ENCODE measurements around the gene AUTS2. TPM values are rescaled to one million over a fixed set of nuclear protein-coding genes. Genes with fewer than 3 reads are reported as not detected.

The AUTS2 gene
- total and polyA plus RNA-seq, 4 donors, result 4.9 to 24.4 (median 7.0) TPM

GRCh38 chr7:69949122-69949521 lies 350.8 kb downstream of the AUTS2 start:
- Histone ChIP-seq H3K4me1 (ENCODE audit: control insufficient read depth in 4 of 4, insufficient read depth in 4 of 4, low read length in 3 of 4) (no peaks in the 10 kb centered on the region), H3K4me3 (ENCODE audit: low read depth in 1 of 3, low read length in 3 of 3) (no peak overlapping the region), H3K27ac (ENCODE audit: low read depth in 1 of 2, low read length in 2 of 2) (no peak overlapping the region), H3K27me3 (ENCODE audit: control insufficient read depth in 4 of 4, insufficient read depth in 4 of 4, low read length in 3 of 4) (no peaks in the 10 kb centered on the region), H3K36me3 (ENCODE audit: control insufficient read depth in 4 of 4, insufficient read depth in 3 of 4, low read depth in 1 of 4, low read length in 3 of 4) (no peaks in the 10 kb centered on the region), H3K9ac (ENCODE audit: low read depth in 1 of 2, low read length in 2 of 2) (no peak overlapping the region), H3K9me3 (ENCODE audit: control insufficient read depth in 4 of 4, low read length in 3 of 4) (no peaks in the 10 kb centered on the region)
- TF ChIP-seq EGR1 (IDR thresholded peaks at IDR 0.05; ENCODE audit: low read depth in 2 of 2), result no peak
- TF ChIP-seq GABPA (IDR thresholded peaks at IDR 0.05 in 1 of 2, conservative IDR thresholded peaks at IDR 0.05 in 1 of 2), result no peak
- TF ChIP-seq FOXA2 (IDR thresholded peaks at IDR 0.05), result no peak
- TF ChIP-seq JUND (IDR thresholded peaks at IDR 0.05), result no peak
- TF ChIP-seq SP1 (IDR thresholded peaks at IDR 0.05), result no peak
- no peak for TF ChIP-seq REST (IDR thresholded peaks at IDR 0.05)
- no peak for TF ChIP-seq NR2F2 (IDR thresholded peaks at IDR 0.05)
- no peak for TF ChIP-seq MAX (IDR thresholded peaks at IDR 0.05)
- no peak for TF ChIP-seq RAD21 (IDR thresholded peaks at IDR 0.05)
- no peak for TF ChIP-seq TAF1 (conservative IDR thresholded peaks at IDR 0.05)
- TF ChIP-seq FOXA1 (IDR thresholded peaks at IDR 0.05), result no peak
- no peak for TF ChIP-seq HNF4G (IDR thresholded peaks at IDR 0.05)
- TF ChIP-seq RXRA (IDR thresholded peaks at IDR 0.05), result no peak
- no peak for TF ChIP-seq ZBTB33 (IDR thresholded peaks at IDR 0.05)
- DNase-seq (ENCODE audit: low spot score), result no peak
- WGBS, result 82% methylated on average over 2 of the region's 2 CpGs

GRCh38 chr7:69951458-69951857 lies 353.2 kb downstream of the AUTS2 start:
- Histone ChIP-seq H3K36me3 (ENCODE audit: control insufficient read depth in 4 of 4, insufficient read depth in 3 of 4, low read depth in 1 of 4, low read length in 3 of 4) (no peaks in the 10 kb centered on the region), H3K4me1 (ENCODE audit: control insufficient read depth in 4 of 4, insufficient read depth in 4 of 4, low read length in 3 of 4) (no peaks in the 10 kb centered on the region), H3K27ac (ENCODE audit: low read depth in 1 of 2, low read length in 2 of 2) (no peak overlapping the region), H3K9me3 (ENCODE audit: control insufficient read depth in 4 of 4, low read length in 3 of 4) (no peaks in the 10 kb centered on the region), H3K27me3 (ENCODE audit: control insufficient read depth in 4 of 4, insufficient read depth in 4 of 4, low read length in 3 of 4) (no peaks in the 10 kb centered on the region), H3K4me3 (ENCODE audit: low read depth in 1 of 3, low read length in 3 of 3) (no peak overlapping the region), H3K9ac (ENCODE audit: low read depth in 1 of 2, low read length in 2 of 2) (no peak overlapping the region)
- no peak for DNase-seq (ENCODE audit: low spot score)
- 94% methylated on average over 3 of the region's 3 CpGs for WGBS
- TF ChIP-seq RXRA (IDR thresholded peaks at IDR 0.05), result no peak
- no peak for TF ChIP-seq HNF4A (conservative IDR thresholded peaks at IDR 0.05)
- no peak for TF ChIP-seq JUND (IDR thresholded peaks at IDR 0.05)
- no peak for TF ChIP-seq CTCF (IDR thresholded peaks at IDR 0.05; ENCODE audit: low read depth, low read length, missing input control)
- TF ChIP-seq RAD21 (IDR thresholded peaks at IDR 0.05), result no peak
- no peak for TF ChIP-seq ZBTB33 (IDR thresholded peaks at IDR 0.05)
- TF ChIP-seq FOXA2 (IDR thresholded peaks at IDR 0.05), result no peak
- TF ChIP-seq ATF3 (IDR thresholded peaks at IDR 0.05), result no peak
- no peak for TF ChIP-seq NR2F2 (IDR thresholded peaks at IDR 0.05)
- no peak for TF ChIP-seq YY1 (IDR thresholded peaks at IDR 0.05)
- no peak for TF ChIP-seq MAX (IDR thresholded peaks at IDR 0.05)
- TF ChIP-seq HNF4G (IDR thresholded peaks at IDR 0.05), result no peak
- TF ChIP-seq REST (IDR thresholded peaks at IDR 0.05), result no peak
- TF ChIP-seq EGR1 (IDR thresholded peaks at IDR 0.05; ENCODE audit: low read depth in 2 of 2), result no peak
- TF ChIP-seq TAF1 (conservative IDR thresholded peaks at IDR 0.05), result no peak
- TF ChIP-seq SP1 (IDR thresholded peaks at IDR 0.05), result no peak
- TF ChIP-seq FOXA1 (IDR thresholded peaks at IDR 0.05), result no peak
